ENCODE data around the gene ZNF428.
"Not testable (repeated sequence)": the region's sequence is repeated elsewhere in the genome, so short reads cannot be mapped to it uniquely, and the experiment has no call there.

ZNF428 gene

GRCh38 chr19:43616306-43616705 is 3.1 kb downstream of the ZNF428 start:
- no peak for DNase-seq

DNA sequence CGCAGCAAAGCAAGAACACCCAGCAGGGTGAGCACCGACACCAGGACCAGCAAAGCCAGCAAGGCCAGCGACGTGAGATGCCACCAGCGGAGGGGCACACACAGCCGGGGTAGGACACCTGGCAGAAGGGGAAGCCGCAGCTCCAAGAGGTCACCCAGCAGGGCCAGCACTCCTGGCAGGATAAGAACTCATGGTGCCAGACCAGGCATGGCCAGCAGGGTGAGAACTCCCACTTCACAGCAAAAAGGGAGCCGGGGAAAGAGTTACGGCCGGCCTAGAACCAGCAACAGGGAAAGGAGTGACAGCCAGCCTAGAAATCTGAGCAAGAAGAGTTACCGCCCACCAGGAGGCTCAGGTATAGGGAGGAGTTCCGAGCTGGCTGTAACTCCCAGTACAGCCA is 7.1 kb downstream of the ZNF428 start:
- DNase-seq = no peak

DNA sequence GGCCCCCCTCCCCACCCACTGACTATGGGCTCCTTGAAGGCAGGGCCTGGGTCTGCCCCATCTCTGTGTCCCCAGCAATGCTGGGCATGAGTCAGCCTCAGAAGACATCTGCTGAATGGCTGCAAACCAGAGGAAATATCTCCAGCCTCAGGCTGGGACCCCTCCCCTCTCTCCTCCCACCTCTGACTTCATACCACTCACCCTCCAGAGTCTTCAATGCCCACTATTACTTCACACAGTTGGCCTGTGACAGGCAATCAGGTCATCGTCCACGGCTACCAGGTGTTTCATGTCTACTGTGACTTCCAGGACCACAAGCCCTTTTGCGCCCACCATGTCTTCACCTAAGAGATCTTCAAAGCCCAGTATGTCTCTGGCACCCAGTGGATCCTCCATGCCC is 7.6 kb downstream of the ZNF428 start, which contains the start of gene SRRM5:
Gene SRRM5, plus strand, starts transcription at position 301 of the 400 bp plus-strand sequence. Its CDS starts 34 bp downstream, at position 335.
- DNase-seq = no peak

DNA sequence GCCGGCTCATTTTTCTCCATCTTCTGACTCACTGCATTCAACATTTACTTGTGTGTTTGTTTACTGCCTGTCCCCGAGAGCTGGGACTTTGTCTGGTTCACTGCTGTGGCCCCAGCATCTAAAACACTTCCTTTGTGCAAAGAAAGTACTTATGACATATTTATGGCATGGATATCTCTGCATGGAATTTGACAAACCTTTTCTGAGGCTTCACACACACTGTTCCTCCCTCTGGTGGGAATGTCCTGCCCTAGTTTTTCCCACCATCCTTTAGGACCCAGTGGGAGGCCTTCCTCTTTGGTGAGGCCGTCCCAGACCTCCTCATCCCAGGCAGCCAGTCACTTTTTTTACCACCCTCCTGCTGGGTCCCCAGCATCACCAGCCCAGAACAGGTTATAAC is 8.9 kb downstream of the ZNF428 start:
- no peak for DNase-seq

GRCh38 chr19:43609872-43610271 is 9.6 kb downstream of the ZNF428 start:
- no peak for DNase-seq

GRCh38 chr19:43607238-43608205 is 11.9 kb downstream of the ZNF428 start:
- DNase-seq = no peak

DNA sequence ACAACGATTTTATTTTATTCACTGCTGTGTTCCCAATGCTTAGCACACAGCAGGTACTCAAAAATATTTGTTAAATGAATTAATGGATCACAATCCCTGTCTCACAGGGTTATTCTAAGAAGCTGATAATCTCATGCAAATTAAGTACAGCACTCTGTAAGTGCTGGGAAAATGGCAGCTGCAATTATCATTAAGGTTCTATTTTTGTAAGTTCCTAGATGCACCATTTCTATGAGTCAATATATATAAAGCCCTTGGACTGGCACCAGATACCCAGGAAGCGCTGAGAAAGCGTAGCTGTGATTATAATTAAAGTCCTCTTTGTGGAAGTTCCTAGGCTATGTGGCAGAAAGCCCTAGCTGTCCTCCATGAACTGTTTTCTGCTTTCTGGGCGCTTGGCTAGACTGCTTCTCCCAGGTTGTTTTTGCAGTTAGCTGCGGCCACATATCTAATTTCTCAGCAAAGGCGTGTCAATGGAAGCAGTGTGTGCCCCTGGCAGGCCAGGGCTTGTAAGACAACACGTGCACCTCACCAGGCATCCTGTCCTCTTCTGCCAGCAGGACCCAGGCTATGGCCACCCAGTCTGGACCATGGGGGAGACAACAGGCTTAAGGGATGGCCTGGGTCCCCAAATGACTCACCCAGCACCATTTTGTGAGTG is 12.7 kb downstream of the ZNF428 start:
- no peak for DNase-seq

- no peak for DNase-seq
These were observed 13.4 kb downstream of the ZNF428 start for GRCh38 chr19:43605875-43606568.

- DNase-seq = not testable (repeated sequence)
These were observed 19.1 kb downstream of the ZNF428 start for GRCh38 chr19:43600326-43600725.

- no peak for DNase-seq
These were observed 19.7 kb downstream of the ZNF428 start for GRCh38 chr19:43599635-43600295.

GRCh38 chr19:43598445-43599240 is 20.8 kb downstream of the ZNF428 start:
- no peak for DNase-seq

DNA sequence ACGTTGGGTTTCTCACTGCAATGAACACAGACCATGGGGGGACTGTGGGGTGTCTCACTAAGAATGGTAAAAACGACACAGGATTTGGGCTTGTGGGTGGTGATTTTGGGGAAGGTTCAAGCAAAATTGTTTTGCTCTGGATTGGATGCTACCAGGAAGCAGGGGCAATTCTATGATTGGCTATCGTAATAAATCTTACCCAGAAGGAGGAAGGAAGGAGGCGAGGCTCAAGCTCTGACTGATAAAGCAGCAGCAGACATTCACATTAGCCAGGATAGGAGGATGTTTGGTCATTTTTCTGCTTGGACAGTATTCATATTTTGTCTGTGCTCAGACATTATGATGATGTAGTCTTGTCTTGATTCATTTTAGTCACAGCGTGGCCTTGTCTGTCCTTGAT is 21.6 kb downstream of the ZNF428 start:
- no peak for DNase-seq

- no peak for DNase-seq
These were observed 22.5 kb downstream of the ZNF428 start for GRCh38 chr19:43596842-43597461.

DNA sequence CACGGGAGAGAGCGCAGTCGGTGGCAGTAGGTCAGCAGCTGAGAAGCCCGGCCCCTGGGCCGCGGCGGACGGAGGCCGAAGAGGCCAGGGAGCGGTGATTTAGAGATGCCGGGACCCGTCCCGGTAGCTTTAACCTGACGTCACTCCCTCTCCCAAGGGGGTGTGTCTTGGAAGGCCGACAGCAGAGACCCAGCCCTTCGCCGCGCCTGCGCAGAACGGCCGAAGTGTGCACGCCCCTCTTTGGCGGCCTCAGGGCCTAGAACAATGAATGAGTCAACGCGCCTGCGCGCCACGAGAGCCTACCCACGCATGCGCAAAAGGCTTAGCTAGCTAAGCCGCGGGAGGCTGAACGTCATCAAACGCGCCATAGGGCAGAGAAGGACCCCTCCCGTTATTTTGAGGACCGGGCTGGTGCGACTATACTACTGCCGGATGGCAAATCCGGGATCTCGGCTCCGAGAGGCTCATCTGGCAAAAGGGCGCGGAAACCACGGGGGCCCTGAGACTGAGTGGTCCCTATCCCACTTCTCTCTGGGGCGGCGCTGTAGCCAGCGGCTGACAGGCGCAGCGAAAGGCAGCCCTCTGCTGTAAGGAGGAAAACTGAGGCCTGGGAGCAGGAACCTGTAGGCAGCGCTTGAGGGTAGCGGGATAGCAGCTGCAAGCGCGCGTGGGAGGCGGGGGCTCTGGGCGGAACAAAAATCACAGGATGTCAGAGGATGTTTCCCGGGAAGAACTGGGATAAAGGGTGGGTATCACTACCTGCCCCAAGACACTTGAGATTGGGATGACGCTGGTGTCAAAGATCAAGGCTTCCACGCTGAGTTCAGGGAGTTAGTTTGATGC is 23.2 kb downstream of the ZNF428 start, which contains the start of the genes IRGQ and ZNF576:
Gene IRGQ, minus strand, starts transcription at position 136 of the 843 bp plus-strand sequence. CDS start 796 bp downstream, outside the sequence.
Gene ZNF576, plus strand, starts transcription at position 597 of the 843 bp plus-strand sequence. CDS start 514 bp downstream, outside the sequence.
- DNase-seq = peak; percentile 99

GRCh38 chr19:43595605-43595998 is 23.8 kb downstream of the ZNF428 start:
- DNase-seq = no peak

GRCh38 chr19:43594710-43595604 is 24.5 kb downstream of the ZNF428 start:
- peak; percentile 5 for DNase-seq

GRCh38 chr19:43594081-43594697 is 25.2 kb downstream of the ZNF428 start:
- no peak for DNase-seq

- DNase-seq = no peak
These were observed 26.6 kb downstream of the ZNF428 start for GRCh38 chr19:43592800-43593350.

All from DMS79 (cell line).